Measurements from ENCODE around the gene AMN.

DNA sequence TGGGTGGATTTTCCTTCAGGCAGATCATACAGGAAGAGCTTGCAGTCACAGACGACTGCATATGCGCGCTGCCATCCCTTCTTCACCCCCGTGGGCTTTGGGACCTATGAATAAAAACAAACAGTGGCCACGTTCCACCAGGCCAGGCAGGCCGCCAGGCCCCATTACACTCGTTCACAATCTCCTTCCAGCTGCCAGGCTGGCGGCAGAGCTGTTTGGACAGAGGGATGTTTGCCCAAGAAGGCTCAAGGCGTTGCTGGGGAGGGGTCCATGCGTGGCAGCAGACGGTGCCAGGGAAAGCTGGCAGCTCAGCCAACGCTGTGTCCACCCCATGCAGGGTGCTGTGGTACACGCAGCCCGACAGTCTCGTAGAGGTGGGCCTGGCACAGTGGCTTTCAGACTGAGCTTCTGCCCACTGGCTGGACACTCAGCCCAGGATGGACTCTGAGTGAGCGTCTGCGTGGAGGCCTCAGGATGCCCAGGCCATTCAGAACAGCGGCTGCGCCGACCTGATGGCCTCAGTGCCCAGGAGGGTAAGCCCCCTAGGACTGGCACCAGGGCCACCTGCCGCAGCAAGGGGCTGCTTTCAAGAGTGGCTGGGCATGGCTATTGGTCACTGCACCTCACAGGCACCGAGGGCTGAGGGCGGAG lies 27.5 kb downstream of the AMN start:
- TF ChIP-seq EZH2 (IDR thresholded peaks at IDR 0.05; ENCODE audit: insufficient read depth, poor library complexity, severe bottlenecking) (no peak), EZH2phosphoT487 (IDR thresholded peaks at IDR 0.05; ENCODE audit: insufficient read depth, low read depth) (no peak)
